ENCODE data around the gene PTPRT. TPM values are rescaled to one million over a fixed set of nuclear protein-coding genes. Genes with fewer than 3 reads are reported as not detected.

PTPRT gene
- total RNA-seq, 6 donors from 2014 or later, result 0.20 to 7.1 (median 3.8) TPM

GRCh38 chr20:43235998-43236397 lies 46.3 kb upstream of the PTPRT start:
- H3K27me3 ChIP-seq, result no peaks in the 10 kb centered on the region
- H3K4me3 ChIP-seq, result no peak overlapping the region
- no peaks in the 10 kb centered on the region for H3K36me3 ChIP-seq
- ATAC-seq (ENCODE audit: low FRiP score in 2 of 2) (no peak), DNase-seq (no peak)
- no peaks in the 10 kb centered on the region for H3K9me3 ChIP-seq
- H3K4me1 ChIP-seq, result no peaks in the 10 kb centered on the region
- 78 to 100% methylated on average over 1 to 2 of the region's 2 CpGs for WGBS, 2 donors
- no peak overlapping the region for H3K27ac ChIP-seq
- TF ChIP-seq POLR2A (IDR thresholded peaks at IDR 0.05), result no peak
- TF ChIP-seq EP300 (IDR thresholded peaks at IDR 0.05), result no peak
- no peak for TF ChIP-seq POLR2AphosphoS5 (IDR thresholded peaks at IDR 0.05)
- TF ChIP-seq CTCF (IDR thresholded peaks at IDR 0.05), result no peak

- no peaks in the 10 kb centered on the region for H3K9me3 ChIP-seq
Observed at GRCh38 chr20:43231829-43232228, 42.1 kb upstream of the PTPRT start.

GRCh38 chr20:43229696-43230095 lies 40.0 kb upstream of the PTPRT start:
- Histone ChIP-seq H3K27me3 (no peaks in the 10 kb centered on the region), H3K4me1 (no peaks in the 10 kb centered on the region), H3K36me3 (no peaks in the 10 kb centered on the region), H3K4me3 (no peak overlapping the region), H3K27ac (no peak overlapping the region), H3K9me3 (no peaks in the 10 kb centered on the region)
- TF ChIP-seq CTCF (IDR thresholded peaks at IDR 0.05), result no peak
- TF ChIP-seq POLR2AphosphoS5 (IDR thresholded peaks at IDR 0.05), result no peak
- TF ChIP-seq POLR2A (IDR thresholded peaks at IDR 0.05), result no peak
- no peak for TF ChIP-seq EP300 (IDR thresholded peaks at IDR 0.05)
- ATAC-seq (ENCODE audit: low FRiP score in 2 of 2) (no peak), DNase-seq (no peak)
- WGBS, 2 donors, result 76 to 83% methylated on average over 3 of the region's 3 CpGs

More at GRCh38 chr20:43231829-43232228, 42.1 kb upstream of the PTPRT start:
- Histone ChIP-seq H3K4me3 (no peak overlapping the region), H3K4me1 (no peaks in the 10 kb centered on the region), H3K27ac (no peak overlapping the region), H3K27me3 (no peaks in the 10 kb centered on the region), H3K36me3 (no peaks in the 10 kb centered on the region)
- ATAC-seq (ENCODE audit: low FRiP score in 2 of 2) (no peak), DNase-seq (no peak)
- 62 to 68% methylated on average over 1 of the region's 1 CpG for WGBS, 2 donors
- no peak for TF ChIP-seq POLR2AphosphoS5 (IDR thresholded peaks at IDR 0.05)

- WGBS, 2 donors, result 25 to 41% methylated on average over 4 of the region's 4 CpGs
- H3K9me3 ChIP-seq, result no peaks in the 10 kb centered on the region
- no peak for TF ChIP-seq POLR2A (IDR thresholded peaks at IDR 0.05)
- no peak for TF ChIP-seq CTCF (IDR thresholded peaks at IDR 0.05)
- TF ChIP-seq POLR2AphosphoS5 (IDR thresholded peaks at IDR 0.05), result no peak
- no peak for TF ChIP-seq EP300 (IDR thresholded peaks at IDR 0.05)
- H3K27ac ChIP-seq, result no peak overlapping the region
- no peak for ATAC-seq (ENCODE audit: low FRiP score in 2 of 2)
- H3K27me3 ChIP-seq, result no peaks in the 10 kb centered on the region
- no peak overlapping the region for H3K4me3 ChIP-seq
- DNase-seq, result no peak
- H3K4me1 ChIP-seq, result no peaks in the 10 kb centered on the region
- no peaks in the 10 kb centered on the region for H3K36me3 ChIP-seq
Observed at GRCh38 chr20:43220612-43221011, 30.9 kb upstream of the PTPRT start.

GRCh38 chr20:43210901-43211300 lies 21.2 kb upstream of the PTPRT start:
- Histone ChIP-seq H3K27me3 (no peaks in the 10 kb centered on the region), H3K4me3 (no peak overlapping the region), H3K27ac (no peak overlapping the region), H3K4me1 (no peaks in the 10 kb centered on the region), H3K36me3 (no peaks in the 10 kb centered on the region), H3K9me3 (no peaks in the 10 kb centered on the region)
- no peak for DNase-seq
- no peak for TF ChIP-seq EP300 (IDR thresholded peaks at IDR 0.05)
- TF ChIP-seq POLR2AphosphoS5 (IDR thresholded peaks at IDR 0.05), result no peak
- 35 to 64% methylated on average over 3 of the region's 3 CpGs for WGBS, 2 donors
- no peak for ATAC-seq (ENCODE audit: low FRiP score in 2 of 2)

GRCh38 chr20:43209831-43210230 lies 20.1 kb upstream of the PTPRT start:
- no peak overlapping the region for H3K4me3 ChIP-seq
- TF ChIP-seq EP300 (IDR thresholded peaks at IDR 0.05) (no peak), CTCF (IDR thresholded peaks at IDR 0.05) (no peak), POLR2A (IDR thresholded peaks at IDR 0.05) (no peak), POLR2AphosphoS5 (IDR thresholded peaks at IDR 0.05) (no peak)
- 68 to 92% methylated on average over 2 of the region's 2 CpGs for WGBS, 2 donors
- H3K4me1 ChIP-seq, result no peaks in the 10 kb centered on the region
- no peaks in the 10 kb centered on the region for H3K36me3 ChIP-seq
- H3K27me3 ChIP-seq, result no peaks in the 10 kb centered on the region
- no peak overlapping the region for H3K27ac ChIP-seq
- DNase-seq (no peak), ATAC-seq (ENCODE audit: low FRiP score in 2 of 2) (no peak)
- no peaks in the 10 kb centered on the region for H3K9me3 ChIP-seq
